Stimulated activated CD4-positive, alpha-beta T cell treated with anti-CD3 and anti-CD28 coated beads, Interleukin-12 subunit alpha, Interleukin-12 subunit beta, amount 100 ng/mL, for 24 hours (primary cell): ENCODE data around the gene RAB26.
"Not testable (repeated sequence)": the region's sequence is repeated elsewhere in the genome, so short reads cannot be mapped to it uniquely, and the experiment has no call there.

Experiments
- DNase-seq, 2 experiments: peaks; one replicate each; pipeline ENCODE4 v3.0.0-alpha.2; 2020; ENCODE audit warnings: low read depth in 2 of 2

Gene RAB26

DNA sequence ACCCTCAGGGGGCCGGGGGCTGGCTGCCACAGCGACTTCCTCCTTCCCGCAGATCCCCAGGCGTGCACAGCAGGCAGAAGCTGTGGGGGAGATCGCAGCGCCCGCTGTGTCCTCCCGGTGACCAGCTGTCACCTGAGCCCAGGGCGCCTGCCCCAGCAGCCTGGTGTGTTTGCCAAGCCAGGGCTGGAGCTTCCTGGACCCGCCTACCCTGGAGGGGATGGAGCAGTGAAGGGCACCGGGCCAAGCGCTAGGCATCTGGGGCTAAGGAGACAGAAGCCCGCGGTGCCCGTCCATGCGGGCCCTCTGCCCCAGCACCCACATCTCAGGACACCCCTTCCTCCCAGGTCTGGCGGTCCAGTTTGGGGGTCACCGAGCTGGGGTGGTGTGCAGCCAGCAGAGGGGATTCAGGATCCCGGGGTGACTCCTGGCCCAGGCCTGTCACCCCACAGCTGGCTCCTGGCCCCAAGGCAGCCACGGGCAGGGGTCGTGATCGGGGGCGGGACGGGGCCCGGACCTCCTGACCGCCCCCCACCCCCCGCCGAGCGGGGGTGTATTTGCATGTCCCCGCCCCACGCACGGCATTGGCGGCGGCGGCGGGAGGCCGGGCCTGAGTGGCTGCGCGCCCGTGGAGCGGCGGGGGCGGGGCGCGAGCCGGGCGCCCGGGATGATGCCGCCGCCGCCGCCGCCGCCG is at the start of gene RAB26:
Gene RAB26, plus strand, starts transcription at position 645 of the 691 bp plus-strand sequence. CDS start 159 bp downstream, outside the sequence.
- peak in 1 of 2 experiments; percentile 27 for DNase-seq

DNA sequence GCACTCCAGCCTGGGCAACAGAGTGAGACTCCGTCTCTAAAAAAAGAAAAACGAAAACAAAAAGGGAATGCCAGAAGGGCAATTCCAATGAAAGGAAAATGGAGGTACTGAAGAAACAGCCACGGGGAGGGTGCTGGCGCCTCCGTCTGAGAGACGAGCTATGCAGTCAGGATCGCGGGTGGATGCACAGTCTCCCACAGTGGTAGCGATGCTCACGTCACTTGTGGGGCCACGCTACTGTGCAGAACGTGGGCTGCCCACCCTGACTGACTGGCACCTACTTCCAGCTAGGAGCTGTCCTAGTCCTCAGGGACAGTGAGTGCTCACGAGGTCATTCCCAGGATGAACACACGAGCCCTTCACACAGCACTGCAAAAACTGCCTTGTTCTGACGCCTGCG is 46.8 kb upstream of the RAB26 start:
- DNase-seq: not testable (repeated sequence)

GRCh38 chr16:2102471-2102870 is 46.0 kb upstream of the RAB26 start:
- no peak for DNase-seq

DNA sequence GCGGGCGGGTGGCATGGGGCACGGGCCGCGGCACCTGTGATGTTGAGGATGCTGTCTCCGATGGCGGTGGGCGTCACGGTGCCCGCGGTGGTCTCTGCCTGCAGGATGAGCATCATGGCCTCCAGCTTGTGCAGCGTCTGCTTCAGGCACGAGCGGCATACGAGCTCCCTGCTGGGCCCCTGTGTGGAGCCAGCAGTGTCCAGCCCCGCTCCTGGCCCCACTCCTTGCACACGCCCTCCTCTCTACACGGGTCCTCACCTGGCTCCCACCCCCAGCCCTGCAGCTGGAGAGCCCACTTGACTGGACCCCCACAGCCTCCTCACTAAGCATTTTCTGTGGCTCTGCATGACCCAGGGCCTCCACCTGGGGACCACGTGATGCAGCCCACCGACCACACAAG is 44.0 kb upstream of the RAB26 start:
- DNase-seq: not testable (repeated sequence)

DNA sequence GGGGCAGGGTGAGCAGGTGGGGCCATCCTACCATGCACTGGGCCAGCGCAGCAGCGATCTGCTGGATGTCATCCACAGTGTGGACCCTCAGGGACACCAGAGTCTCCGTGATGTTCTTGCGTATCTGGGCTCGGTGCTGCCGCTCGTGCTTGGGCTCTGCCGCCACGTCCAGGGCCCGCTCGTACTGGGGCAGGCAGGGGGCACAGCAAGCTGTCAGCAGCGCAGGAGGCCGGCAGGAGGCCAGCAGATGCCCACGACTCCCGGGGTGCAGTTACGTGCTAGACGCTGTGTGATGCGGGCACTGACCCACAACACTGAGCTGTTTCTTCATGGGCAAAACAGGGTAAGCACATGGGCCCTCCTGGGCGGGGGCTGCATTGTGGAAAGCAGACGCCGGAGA is 43.1 kb upstream of the RAB26 start:
- DNase-seq: not testable (repeated sequence)

- not testable (repeated sequence) for DNase-seq
Observed at GRCh38 chr16:2105769-2106168, 42.7 kb upstream of the RAB26 start.

DNA sequence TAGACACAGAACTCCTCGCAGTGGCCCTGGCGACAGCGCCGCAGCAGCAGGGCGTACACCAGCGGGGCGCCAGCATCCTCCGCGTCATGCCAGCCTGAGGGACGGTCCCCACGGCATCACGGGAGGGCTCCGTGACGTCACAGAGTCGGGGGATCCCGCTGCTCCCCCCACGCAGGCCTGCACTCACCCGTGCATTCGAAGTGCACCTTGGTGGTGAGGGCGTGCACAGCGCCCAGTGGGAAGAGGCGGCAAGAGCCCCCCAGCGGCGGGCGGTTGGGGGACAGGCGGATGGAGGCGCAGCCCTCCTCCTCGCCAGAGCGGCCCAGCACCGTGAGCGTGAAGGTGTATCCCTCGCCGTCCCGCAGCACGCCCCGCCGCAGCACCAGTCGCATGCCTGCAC is 42.2 kb upstream of the RAB26 start:
- DNase-seq: not testable (repeated sequence)

DNA sequence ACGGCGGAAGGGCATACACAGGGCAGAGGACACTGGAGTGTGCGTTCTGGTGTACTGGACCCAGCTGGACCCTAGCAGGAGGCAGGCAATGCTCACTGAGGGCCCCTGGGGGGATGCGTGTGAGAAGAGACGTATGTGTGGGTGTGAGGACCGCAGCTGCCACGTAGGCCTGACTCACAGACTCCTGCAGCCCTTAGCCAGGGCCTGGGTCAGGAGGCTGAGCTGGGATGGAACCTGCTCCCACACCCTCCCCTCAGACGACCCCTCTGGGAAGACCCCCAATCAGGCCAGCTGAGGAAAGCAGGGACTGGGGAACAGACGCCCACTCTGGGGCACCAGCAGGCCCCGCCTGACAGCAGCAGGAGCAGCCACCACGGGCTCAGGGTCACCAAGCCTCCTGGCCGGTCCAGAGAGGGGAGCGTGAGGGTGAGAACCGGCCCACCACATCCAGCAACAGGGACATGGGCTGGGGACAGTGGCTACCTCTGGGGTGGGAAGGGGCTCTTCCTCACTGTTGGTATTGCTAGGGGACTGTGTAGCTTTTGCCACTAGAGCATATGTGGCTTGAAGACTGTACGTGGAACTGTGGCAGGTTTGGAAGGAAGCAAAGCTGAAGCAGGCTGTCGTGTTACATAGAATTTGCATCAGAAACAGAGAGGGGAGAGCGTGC is 41.2 kb upstream of the RAB26 start:
- DNase-seq: not testable (repeated sequence)

GRCh38 chr16:2107791-2108125 is 40.7 kb upstream of the RAB26 start:
- not testable (repeated sequence) for DNase-seq

DNA sequence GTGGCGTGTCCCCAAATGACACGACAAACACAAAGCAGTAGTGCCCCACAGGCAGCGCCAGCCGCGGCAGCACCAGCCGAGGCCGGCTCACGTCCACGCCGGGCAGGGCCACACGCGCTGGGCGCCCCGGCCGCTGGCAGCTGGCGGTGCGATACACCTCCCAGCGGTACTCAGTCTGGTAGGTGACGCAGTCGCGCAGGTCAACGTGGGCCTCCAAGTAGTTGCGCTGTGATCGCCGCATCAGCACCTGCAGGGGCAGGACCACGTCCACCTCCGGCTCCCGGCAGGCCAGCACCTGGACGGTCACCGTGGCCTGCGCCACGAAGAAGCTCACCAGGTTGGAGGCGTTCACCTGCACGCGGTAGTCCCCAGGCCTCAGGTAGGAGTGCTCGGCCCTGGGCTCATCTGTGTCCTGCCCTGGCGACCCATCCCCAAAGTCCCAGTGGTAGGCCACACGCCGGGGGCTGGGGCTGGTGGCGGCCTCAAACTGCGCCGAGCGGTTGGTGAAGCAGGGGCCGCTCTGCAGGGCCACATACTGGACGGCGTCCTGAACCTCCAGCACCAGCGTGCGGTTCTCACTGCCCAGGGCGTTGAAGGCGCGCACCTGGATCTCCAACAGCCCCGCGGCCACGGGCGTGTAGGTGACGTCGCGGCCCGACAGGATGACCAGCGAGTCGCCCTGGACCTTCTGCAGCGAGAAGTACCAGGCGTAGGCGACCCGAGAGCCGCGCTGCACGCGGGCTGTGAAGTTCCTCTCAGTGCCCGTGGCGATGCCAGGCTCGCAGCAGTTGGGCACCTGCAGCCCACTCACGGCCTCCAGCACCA is 39.8 kb upstream of the RAB26 start:
- DNase-seq: not testable (repeated sequence)

DNA sequence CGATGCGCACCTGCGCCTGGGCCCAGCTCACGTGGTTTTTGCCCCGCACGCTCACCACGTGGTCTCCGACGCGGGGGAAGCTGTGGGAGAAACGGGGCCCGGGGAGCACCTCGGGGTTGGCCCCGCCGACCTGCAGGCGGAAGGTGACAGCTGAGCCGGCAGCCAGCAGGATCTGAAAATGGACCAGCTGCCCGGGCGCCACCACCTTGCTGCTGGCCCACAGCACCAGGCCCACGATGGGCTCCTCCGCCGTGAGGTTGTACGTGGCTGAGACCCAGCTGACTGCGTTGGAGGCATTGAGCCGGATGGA is 39.2 kb upstream of the RAB26 start:
- DNase-seq: not testable (repeated sequence)

- not testable (repeated sequence) for DNase-seq
Observed at GRCh38 chr16:2109872-2110271, 38.6 kb upstream of the RAB26 start.

- not testable (repeated sequence) for DNase-seq
Observed at GRCh38 chr16:2110332-2111008, 38.0 kb upstream of the RAB26 start.

- not testable (repeated sequence) for DNase-seq
Observed at GRCh38 chr16:2111009-2111353, 37.4 kb upstream of the RAB26 start.

- DNase-seq: not testable (repeated sequence)
Observed at GRCh38 chr16:2111412-2112335, 36.8 kb upstream of the RAB26 start.

DNA sequence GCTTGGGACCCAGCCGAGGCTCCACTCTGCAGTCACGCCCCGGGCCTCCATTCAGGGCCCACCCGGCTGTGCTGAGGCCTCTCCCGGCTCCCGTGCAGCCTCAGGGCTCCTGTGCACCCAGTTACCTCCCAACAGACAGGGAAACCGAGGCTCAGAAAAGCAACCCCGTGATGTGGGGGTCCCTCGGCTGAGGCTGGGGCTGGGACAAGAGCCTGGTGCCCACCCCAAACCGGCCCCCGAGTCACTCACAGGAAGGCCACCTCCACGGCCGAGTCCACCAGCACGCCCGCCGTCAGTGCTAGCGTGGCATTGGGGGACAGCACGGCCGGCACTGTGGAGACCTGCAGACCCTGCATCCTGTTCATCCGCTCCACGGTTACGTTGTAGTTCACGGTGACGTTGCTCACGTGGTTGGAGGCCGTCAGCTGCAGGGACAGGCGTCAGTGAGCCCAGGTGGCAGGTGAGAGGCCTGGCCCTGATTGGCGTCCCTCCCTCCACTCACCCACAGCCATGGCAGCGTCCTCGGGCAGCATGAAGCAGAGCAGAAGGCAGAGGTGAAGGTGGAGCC is 35.8 kb upstream of the RAB26 start:
- not testable (repeated sequence) for DNase-seq

- DNase-seq: not testable (repeated sequence)
Observed at GRCh38 chr16:2114225-2114624, 34.2 kb upstream of the RAB26 start.

GRCh38 chr16:2114885-2115590 is 33.4 kb upstream of the RAB26 start:
- not testable (repeated sequence) for DNase-seq

GRCh38 chr16:2115591-2115973 is 32.8 kb upstream of the RAB26 start:
- no peak for DNase-seq

DNA sequence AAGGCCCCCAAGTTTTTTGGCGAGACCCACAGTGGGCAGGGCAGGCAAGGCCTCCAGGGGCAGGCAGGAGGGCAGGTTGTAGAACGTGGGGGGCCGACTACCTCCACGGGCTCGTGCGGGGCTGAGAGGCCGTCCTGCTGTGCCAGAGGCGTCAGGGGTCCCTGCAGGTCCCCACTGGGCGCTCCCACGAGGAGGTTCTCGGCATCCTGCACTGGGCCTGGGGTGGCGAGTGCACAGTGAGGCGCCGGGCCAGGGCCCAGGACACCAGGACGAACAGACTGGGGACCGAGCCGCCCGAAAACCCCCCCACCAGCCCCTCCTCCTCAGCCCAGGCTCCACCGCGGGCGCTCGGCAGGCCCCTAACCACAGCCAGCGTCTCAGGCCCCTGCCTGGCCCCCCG is 32.0 kb upstream of the RAB26 start:
- not testable (repeated sequence) for DNase-seq
